Pulmonary artery endothelial cell (primary cell): ENCODE data around the gene PTPN18. TPM values are rescaled to one million over a fixed set of nuclear protein-coding genes. Genes with fewer than 3 reads are reported as not detected.
A peak's percentile ranks its signal among the peaks of the same experiment; 100 is the strongest.

Experiments
- DNase-seq: peaks from one replicate; pipeline ENCODE4 v3.0.0-alpha.2; 2011; ENCODE audit warnings: low read depth, low spot score
- total RNA-seq: library from RNA; depleted of rRNA; stranded (reverse); fragments of >200 nt; gene quantifications from 2 replicates; pipeline ENCODE4 v1.2.3, GENCODE V29; 2014

The PTPN18 gene
- total RNA-seq, 1 donor from 2014 or later: 15.1 TPM

GRCh38 chr2:130339885-130340745 is 15.7 kb upstream of the PTPN18 start:
- no peak for DNase-seq

- DNase-seq: no peak
Observed at GRCh38 chr2:130341562-130342019, 14.3 kb upstream of the PTPN18 start.

GRCh38 chr2:130342020-130342532 is 13.8 kb upstream of the PTPN18 start:
- peak; percentile 82 for DNase-seq

- DNase-seq: peak; percentile 99
Observed at GRCh38 chr2:130342533-130343275, 13.2 kb upstream of the PTPN18 start, which contains the start of gene IMP4. Gene IMP4 (plus strand): TSS chr2:130342897. CDS start chr2:130342933, 36 bp downstream.

- DNase-seq: no peak
Observed at GRCh38 chr2:130344578-130344977, 11.3 kb upstream of the PTPN18 start.

GRCh38 chr2:130345091-130345490 is 10.8 kb upstream of the PTPN18 start:
- no peak for DNase-seq

GRCh38 chr2:130345611-130346010 is 10.2 kb upstream of the PTPN18 start:
- DNase-seq: no peak

GRCh38 chr2:130346041-130346740 is 9.7 kb upstream of the PTPN18 start:
- no peak for DNase-seq

GRCh38 chr2:130346741-130347066 is 9.2 kb upstream of the PTPN18 start:
- DNase-seq: no peak

GRCh38 chr2:130347220-130347925 is 8.5 kb upstream of the PTPN18 start:
- DNase-seq: no peak

- no peak for DNase-seq
Observed at GRCh38 chr2:130349174-130349573, 6.7 kb upstream of the PTPN18 start.

GRCh38 chr2:130351711-130352110 is 4.1 kb upstream of the PTPN18 start:
- DNase-seq: no peak

GRCh38 chr2:130352237-130352636 is 3.6 kb upstream of the PTPN18 start:
- DNase-seq: no peak

GRCh38 chr2:130353291-130354138 is 2.3 kb upstream of the PTPN18 start:
- DNase-seq: no peak

- DNase-seq: no peak
Observed at GRCh38 chr2:130354139-130354428, 1.8 kb upstream of the PTPN18 start.

GRCh38 chr2:130355172-130355577 is 681 bp upstream of the PTPN18 start:
- no peak for DNase-seq

- DNase-seq: no peak
Observed at GRCh38 chr2:130357864-130358263, 2.0 kb downstream of the PTPN18 start.

- DNase-seq: no peak
Observed at GRCh38 chr2:130358420-130359350, 2.8 kb downstream of the PTPN18 start.

- no peak for DNase-seq
Observed at GRCh38 chr2:130359466-130359865, 3.6 kb downstream of the PTPN18 start.
